ENCODE results near the gene TGIF2LY. TPM values are rescaled to one million over a fixed set of nuclear protein-coding genes. Genes with fewer than 3 reads are reported as not detected.
"Not testable (repeated sequence)": the region's sequence is repeated elsewhere in the genome, so short reads cannot be mapped to it uniquely, and the experiment has no call there.

The TGIF2LY gene
- not detected for polyA plus RNA-seq

DNA sequence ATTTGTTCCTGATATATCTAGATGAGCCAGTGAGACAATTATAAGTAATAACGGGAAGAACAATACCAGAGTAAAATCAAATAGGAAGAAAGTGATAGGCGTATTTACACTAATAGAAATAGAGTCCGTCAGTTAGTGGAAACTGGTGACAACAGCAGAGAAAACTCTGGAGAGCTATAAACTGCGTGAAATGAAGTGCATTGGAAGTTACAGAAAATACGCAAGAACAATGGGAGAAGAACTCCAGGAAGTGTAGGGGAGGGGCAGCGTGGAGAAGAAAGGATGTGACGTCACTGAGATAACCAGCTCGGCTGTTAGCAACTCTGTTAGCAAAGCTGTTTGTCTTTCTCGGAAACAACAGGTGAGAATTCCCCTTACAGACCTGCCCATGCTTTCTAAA is at the start of gene TGIF2LY:
Gene TGIF2LY, plus strand, starts transcription at position 301 of the 400 bp plus-strand sequence. CDS start 178 bp downstream, outside the sequence.
- H3K4me3 Mint-ChIP-seq, H3K27ac Mint-ChIP-seq, H3K27me3 Mint-ChIP-seq, H3K36me3 Mint-ChIP-seq, H3K4me1 Mint-ChIP-seq, H3K9me3 Mint-ChIP-seq: not testable (repeated sequence)
